Muscle of back (tissue), 11 donors: ENCODE results near the gene ANKRD33B. TPM values are rescaled to one million over a fixed set of nuclear protein-coding genes. Genes with fewer than 3 reads are reported as not detected.
"Not testable (repeated sequence)": the region's sequence is repeated elsewhere in the genome, so short reads cannot be mapped to it uniquely, and the experiment has no call there.

Experiments
- DNase-seq, 3 donors: peaks; one replicate each; pipeline versions ENCODE4 v3.0.0 to v3.0.0-alpha.2; 2013
- polyA plus RNA-seq, 10 donors: library from polyadenylated mRNA; unstranded; fragments of 120-200 nt; gene quantifications; one replicate each; pipeline ENCODE4 v1.2.1, GENCODE V29; 2013; ENCODE audit not compliant: insufficient read length in 10 of 10

Gene ANKRD33B
- polyA plus RNA-seq, 10 donors, result 1.0 to 3.1 (median 2.0) TPM

GRCh38 chr5:10635257-10635866 lies 71.5 kb downstream of the ANKRD33B start:
- peak in 1 of 3 donors; percentile 32 for DNase-seq

GRCh38 chr5:10635867-10636350 lies 72.0 kb downstream of the ANKRD33B start:
- DNase-seq, result no peak

- no peak for DNase-seq
Measured at GRCh38 chr5:10636363-10637142, 72.7 kb downstream of the ANKRD33B start.

DNA sequence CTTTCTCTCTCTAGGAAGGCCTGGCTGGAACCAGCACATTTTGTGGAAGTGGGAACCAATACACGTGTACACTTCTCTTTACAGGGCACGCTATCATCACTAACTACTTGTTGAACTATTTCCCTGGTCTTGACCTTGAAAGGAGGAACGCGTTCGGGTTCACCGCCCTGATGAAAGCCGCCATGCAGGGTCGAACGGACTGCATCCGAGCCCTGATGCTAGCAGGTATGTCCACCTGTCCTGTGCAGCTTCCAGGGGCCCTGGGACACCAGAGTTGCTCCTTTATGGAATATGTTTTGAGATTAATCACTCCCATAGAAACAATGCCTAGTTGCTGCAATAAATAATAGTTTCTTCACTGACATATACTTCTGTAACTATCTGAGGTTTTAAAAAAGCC lies 74.1 kb downstream of the ANKRD33B start:
- no peak for DNase-seq

DNA sequence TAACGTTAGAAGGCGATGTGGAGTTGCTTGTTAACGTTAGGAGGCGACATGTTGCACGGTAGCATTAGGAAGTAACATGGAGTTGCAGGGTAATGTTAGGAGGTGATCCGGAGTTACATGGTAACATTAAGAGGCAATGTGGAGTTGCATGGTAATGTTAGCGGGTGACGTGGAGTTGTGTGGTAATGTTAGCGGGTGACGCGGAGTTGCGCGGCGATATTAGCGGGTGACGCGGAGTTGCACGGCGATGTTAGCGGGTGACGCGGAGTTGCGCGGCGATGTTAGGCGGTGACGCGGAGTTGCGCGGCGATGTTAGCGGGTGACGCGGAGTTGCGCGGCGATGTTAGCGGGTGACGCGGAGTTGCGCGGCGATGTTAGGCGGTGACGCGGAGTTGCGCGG lies 74.9 kb downstream of the ANKRD33B start:
- DNase-seq, result not testable (repeated sequence)

DNA sequence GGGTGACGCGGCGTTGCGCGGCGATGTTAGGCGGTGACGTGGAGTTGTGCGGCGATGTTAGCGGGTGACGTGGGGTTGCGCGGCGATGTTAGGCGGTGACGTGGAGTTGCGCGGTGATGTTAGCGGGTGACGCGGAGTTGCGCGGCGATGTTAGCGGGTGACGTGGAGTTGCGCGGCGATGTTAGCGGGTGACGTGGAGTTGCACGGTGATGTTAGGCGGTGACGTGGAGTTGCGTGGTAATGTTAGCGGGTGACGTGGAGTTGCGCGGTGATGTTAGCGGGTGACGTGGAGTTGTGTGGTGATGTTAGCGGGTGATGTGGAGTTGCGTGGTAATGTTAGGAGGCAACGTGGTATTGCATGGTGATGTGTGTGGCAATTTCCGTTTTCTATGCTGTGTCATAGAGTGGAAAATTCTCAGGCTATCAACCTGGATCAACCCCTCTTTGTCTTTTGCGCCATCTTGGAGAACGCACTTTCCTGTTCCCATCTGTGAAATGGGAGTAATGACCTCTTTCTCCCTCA lies 76.0 kb downstream of the ANKRD33B start:
- DNase-seq, result no peak

DNA sequence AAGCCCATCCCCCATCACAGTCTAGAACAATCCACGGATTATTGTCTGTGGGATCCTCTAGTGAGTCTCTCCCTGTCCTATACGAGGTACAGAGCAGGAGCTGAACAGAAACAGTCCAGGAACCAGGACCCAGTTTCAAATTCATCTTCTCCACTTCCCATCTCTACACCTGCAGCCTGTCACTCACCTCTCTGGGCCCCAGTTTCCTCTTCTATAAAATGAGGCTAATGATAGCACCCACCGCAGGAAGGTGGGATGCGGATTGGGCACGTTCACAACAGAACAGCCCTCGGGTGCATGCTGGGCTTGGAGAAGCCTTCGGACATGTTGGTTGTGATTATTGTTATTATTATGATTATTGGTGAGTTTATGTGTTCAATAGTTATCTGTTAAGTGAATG lies 78.5 kb downstream of the ANKRD33B start:
- DNase-seq, result no peak

DNA sequence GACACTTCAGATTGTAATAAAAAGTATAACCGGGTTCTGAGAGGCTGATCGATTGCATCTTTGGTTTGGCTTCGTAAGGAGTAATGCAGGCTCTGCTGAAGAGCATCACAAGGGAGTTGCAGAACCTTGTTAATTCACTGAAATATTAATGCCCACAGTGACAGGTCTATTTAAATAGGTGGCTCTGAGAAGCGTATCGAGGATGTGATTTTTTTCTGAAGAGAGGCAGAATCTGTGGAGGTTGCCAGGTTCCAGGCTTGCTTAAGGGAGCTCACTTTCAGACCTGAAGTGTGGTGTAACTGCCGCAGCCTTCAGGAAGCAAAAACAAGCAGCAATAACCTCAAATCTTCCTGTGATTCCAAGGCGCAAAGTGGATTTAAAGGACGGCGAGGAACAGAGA lies 80.3 kb downstream of the ANKRD33B start:
- no peak for DNase-seq

GRCh38 chr5:10645146-10645545 lies 81.3 kb downstream of the ANKRD33B start:
- DNase-seq, result no peak

DNA sequence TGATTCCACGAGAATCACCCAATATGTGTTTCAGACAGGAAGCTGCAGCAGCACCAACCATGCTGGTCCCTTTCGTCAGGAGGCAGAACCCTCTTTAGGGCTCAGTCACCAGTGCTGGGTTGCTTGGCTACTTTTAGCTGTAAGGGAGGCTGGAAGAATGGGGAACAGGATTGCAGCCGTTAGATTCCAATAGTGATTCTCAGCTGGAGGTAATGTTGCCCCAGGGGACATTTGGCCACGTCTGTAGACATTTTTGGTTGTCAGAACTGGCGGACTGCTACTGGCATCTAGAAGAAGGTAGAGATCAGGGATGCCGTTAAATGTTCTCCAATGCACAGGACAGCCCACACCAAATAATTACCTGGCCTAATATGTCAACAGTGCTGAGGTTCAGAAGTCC lies 81.8 kb downstream of the ANKRD33B start:
- no peak for DNase-seq

DNA sequence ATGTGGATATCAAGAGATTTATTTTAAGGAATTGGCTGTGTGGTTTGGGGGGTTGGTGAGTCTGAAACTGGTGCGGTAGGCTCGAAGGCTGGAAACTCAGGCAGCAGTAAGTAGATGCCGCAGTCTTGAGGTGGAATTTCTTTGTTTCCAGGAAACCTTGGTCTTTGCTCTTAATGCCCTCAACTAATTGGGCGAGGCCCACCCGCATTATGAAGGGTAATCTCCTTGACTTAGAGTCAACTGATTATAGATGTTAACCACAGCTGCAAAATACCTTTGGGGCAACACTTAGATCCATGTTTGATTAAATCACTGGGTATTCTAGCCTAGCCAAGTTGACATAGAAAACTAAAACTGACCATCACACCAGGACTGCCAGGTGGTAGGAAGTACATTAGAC lies 83.8 kb downstream of the ANKRD33B start:
- no peak for DNase-seq

DNA sequence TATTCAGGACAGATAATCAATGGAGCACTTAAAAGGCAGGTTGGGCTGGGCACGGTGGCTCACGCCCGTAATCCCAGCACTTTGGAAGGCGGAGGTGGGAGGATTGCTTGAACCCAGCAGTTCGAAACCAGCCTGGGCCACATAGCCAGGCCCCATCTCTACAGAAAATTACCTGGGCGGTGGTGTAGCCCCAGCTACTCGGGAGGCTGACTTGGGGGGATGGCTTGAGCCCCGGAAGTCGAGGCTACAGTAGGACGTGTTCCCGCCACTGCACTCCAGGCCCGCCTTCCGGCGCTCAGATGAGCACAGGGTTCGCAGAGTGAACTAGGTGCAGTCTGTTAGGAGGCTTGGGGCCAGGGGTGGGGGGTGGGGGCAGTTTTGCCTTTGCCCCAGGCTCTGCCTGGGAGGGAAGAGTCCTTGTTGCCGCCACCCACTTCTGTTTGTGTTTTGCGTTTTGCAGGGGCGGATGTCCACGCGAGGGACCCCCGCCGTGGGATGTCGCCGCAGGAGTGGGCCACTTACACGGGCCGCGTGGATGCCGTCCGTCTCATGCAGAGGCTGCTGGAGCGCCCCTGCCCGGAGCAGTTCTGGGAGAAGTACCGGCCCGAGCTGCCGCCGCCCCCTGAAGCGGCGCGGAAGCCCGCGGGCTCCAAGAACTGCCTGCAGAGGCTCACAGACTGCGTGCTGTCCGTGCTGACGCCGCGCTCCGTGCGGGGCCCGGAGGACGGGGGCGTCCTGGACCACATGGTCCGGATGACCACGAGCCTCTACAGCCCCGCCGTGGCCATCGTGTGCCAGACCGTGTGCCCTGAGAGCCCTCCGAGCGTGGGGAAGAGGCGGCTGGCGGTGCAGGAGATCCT lies 85.2 kb downstream of the ANKRD33B start:
- no peak for DNase-seq

- peak in 1 of 3 donors; percentile 61 for DNase-seq
Measured at GRCh38 chr5:10649666-10650380, 86.0 kb downstream of the ANKRD33B start.

DNA sequence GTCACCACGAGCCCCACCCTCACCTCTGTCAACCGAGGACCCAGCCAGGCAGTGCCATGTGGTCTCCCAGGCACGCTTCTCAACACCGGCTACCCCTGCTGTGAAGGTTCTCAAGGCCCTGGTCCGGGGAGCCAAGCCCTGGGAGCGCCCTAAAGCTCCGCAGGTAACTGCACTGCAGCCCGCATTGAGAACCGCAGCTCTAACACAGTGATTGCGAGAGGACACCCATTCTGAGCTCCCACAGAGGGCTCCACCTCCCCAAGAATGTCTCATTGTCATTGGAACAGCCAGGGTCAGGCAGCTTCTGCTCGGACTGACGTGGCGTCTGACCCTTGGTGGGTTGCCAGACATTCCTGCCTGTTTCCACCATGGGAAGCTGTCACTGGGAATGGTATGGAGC lies 88.3 kb downstream of the ANKRD33B start:
- DNase-seq, result no peak

DNA sequence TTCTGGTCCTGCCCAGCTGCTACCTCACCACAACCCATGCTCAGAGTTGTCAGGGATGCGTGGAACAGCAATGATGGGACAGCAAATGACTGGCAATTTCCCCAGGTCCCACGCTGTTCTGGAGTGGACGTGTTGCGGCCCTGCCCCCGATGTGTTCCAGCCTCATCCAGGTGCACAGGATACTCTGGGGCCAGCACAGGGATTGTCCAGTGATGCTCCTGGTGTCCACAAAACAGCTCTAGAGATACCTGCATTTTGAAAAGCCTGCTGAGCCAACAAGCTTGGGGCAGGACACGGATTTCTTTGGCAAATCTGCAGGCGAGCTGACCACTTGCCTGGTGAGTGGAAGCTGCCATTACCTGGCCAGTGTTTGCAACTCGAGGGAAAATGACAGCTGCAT lies 88.7 kb downstream of the ANKRD33B start:
- no peak for DNase-seq

DNA sequence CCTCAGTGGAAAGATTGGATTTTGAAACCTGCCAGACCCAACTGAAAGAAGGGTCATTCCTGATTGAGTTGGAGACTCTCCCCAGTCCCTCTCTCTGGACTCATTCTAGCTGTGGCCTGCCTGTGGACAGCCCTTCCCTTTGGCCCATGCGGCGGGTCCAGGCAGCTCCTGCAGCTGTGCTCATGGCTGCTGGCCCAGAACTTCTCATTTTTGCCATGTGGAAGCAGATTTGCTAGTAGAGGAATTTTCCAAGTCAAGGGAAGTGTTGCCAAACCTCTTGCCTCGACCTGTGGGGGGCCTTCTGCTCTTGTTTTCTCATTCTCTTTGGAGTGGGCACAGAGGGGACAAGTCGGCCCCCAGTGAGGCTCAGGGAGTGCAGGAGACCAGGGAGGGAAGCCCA lies 89.2 kb downstream of the ANKRD33B start:
- peak in 2 of 3 donors; percentile 71 to 88 for DNase-seq

GRCh38 chr5:10653751-10654400 lies 90.0 kb downstream of the ANKRD33B start:
- DNase-seq, result no peak

GRCh38 chr5:10654566-10654965 lies 90.7 kb downstream of the ANKRD33B start:
- no peak for DNase-seq

- peak in 1 of 3 donors; percentile 56 for DNase-seq
Measured at GRCh38 chr5:10655161-10655971, 91.5 kb downstream of the ANKRD33B start.
